GM12878 (cell line): Measurements from ENCODE around the gene DPP3. TPM values are rescaled to one million over a fixed set of nuclear protein-coding genes. Genes with fewer than 3 reads are reported as not detected.

ENCODE experiments used
- ATAC-seq: fragments of 200-7000 bp; cut with Tn5 transposase; 3 replicates; pipeline ENCODE4 v1.9.1; 2020; ENCODE audit warnings: mild to moderate bottlenecking, moderate library complexity
- BruUV-seq: library from RNA; stranded (reverse); fragments of 400-500 nt; replicated peaks from 2 replicates; lab custom pipeline; 2021; lab: Mats Ljungman, UMichigan
- CTCF ChIA-PET: fragments of 300-600 bp; sonication (Branson Sonifier 250); formaldehyde crosslinking; extraction: SDS; loops from one replicate; lab custom pipeline; 2021; ENCODE audit warnings: inconsistent platforms; lab: Yijun Ruan, JAX
- POLR2A ChIA-PET: fragments of 350-600 bp; formaldehyde crosslinking; extraction: SDS; loops from one replicate; lab custom pipeline; 2021; ENCODE audit warnings: inconsistent platforms; lab: Charles Lee
- RAD21 ChIA-PET: fragments of 300-600 bp; sonication (Branson Sonifier 250); formaldehyde crosslinking; loops from one replicate; lab custom pipeline; 2023; ENCODE audit warnings: antibody characterized with exemption; ENCODE audit not compliant: unreplicated experiment; lab: Charles Lee
- SMC1A ChIA-PET: fragments of 300-600 bp; sonication (Branson Sonifier 250); formaldehyde crosslinking; loops from one replicate; lab custom pipeline; 2023; ENCODE audit not compliant: unreplicated experiment, uncharacterized antibody; lab: Charles Lee
- DNase-seq: peaks from one replicate; pipeline ENCODE4 v3.0.0-alpha.2; 2011; ENCODE audit warnings: low read depth, low spot score
- FAIRE-seq: peaks from 3 replicates; lab custom pipeline; 2011; peaks lifted over from hg19 to GRCh38; lab: Jason Lieb, UNC
- H2AFZ ChIP-seq: 2 replicates; pipeline ENCODE4 v1.6.0; 2011; ENCODE audit warnings: low read depth, low read length, control low read depth; ENCODE audit not compliant: control insufficient read depth
- H3K27ac ChIP-seq: 2 replicates; pipeline ENCODE4 v1.5.1; 2011; ENCODE audit warnings: control low read depth; ENCODE audit not compliant: control insufficient read depth, insufficient read depth
- H3K27me3 ChIP-seq, 2 experiments: replicated peaks in 1 of 2; 2 replicates each; pipeline versions ENCODE4 v1.6.0 to v1.6.1; 2011; ENCODE audit warnings: low read length in 1 of 2; ENCODE audit not compliant: control insufficient read depth in 2 of 2, insufficient read depth in 2 of 2
- H3K36me3 ChIP-seq, 2 experiments: 2 replicates each; pipeline ENCODE4 v1.5.1; 2011; ENCODE audit warnings: low read length in 1 of 2; ENCODE audit not compliant: control insufficient read depth in 2 of 2, insufficient read depth in 2 of 2
- H3K4me1 ChIP-seq: 2 replicates; pipeline ENCODE4 v1.6.1; 2011; ENCODE audit warnings: mild to moderate bottlenecking, low read length, moderate library complexity, mixed read lengths; ENCODE audit not compliant: control insufficient read depth, insufficient read depth
- H3K4me2 ChIP-seq: 2 replicates; pipeline ENCODE4 v1.6.0; 2011; ENCODE audit warnings: control low read depth; ENCODE audit not compliant: control insufficient read depth, insufficient read depth
- H3K4me3 ChIP-seq: fragments of 200-600 bp; sonication (generic); 2 replicates; pipeline ENCODE4 v1.5.1; 2016
- H3K79me2 ChIP-seq: 2 replicates; pipeline ENCODE4 v1.6.0; 2011; ENCODE audit warnings: low read length; ENCODE audit not compliant: control insufficient read depth, insufficient read depth
- H3K9ac ChIP-seq: 2 replicates; pipeline ENCODE4 v1.8.0; 2011; ENCODE audit warnings: low read length, control low read depth, mixed read lengths; ENCODE audit not compliant: control insufficient read depth, insufficient read depth
- H3K9me3 ChIP-seq: replicated peaks from 3 replicates; pipeline ENCODE4 v1.5.1; 2011; ENCODE audit warnings: mild to moderate bottlenecking, low read length; ENCODE audit not compliant: control insufficient read depth, insufficient read depth
- H4K20me1 ChIP-seq: 2 replicates; pipeline ENCODE4 v1.6.0; 2011; ENCODE audit not compliant: control insufficient read depth, insufficient read depth
- FOS ChIP-seq: IDR thresholded peaks from 3 replicates; pipeline ENCODE4 v1.6.1; 2011; ENCODE audit warnings: borderline replicate concordance; ENCODE audit not compliant: insufficient read length; ENCODE audit errors: extremely low read depth
- HDAC2 ChIP-seq: fragments of 200-600 bp; sonication (generic); IDR thresholded peaks from 2 replicates; pipeline ENCODE4 v1.6.1; 2017
- NR2F1 ChIP-seq: fragments of 450-650 bp; conservative IDR thresholded peaks from 2 replicates; pipeline ENCODE4 v1.6.1; 2017; ENCODE audit warnings: mild to moderate bottlenecking
- RFX5 ChIP-seq: IDR thresholded peaks from 2 replicates; pipeline ENCODE4 v1.6.1; 2011; ENCODE audit warnings: low read depth, low read length, improper control_type of control experiment
- TBL1XR1 ChIP-seq: IDR thresholded peaks from 2 replicates; pipeline ENCODE4 v1.6.1; 2012; ENCODE audit warnings: low read depth, low read length, improper control_type of control experiment
- TCF7 ChIP-seq: IDR thresholded peaks from 2 replicates; pipeline ENCODE4 v1.6.1; 2014; ENCODE audit warnings: antibody characterized with exemption, borderline replicate concordance
- ZBED1 ChIP-seq: IDR thresholded peaks from 2 replicates; pipeline ENCODE4 v1.6.1; 2016; ENCODE audit warnings: borderline replicate concordance
- ZZZ3 ChIP-seq: IDR thresholded peaks from 2 replicates; pipeline ENCODE4 v1.6.1; 2011; ENCODE audit warnings: low read depth; ENCODE audit not compliant: control insufficient read depth, insufficient read length
- WGBS: methylation state at CpG from one replicate; pipeline ENCODE4 v1.1.6; 2016; ENCODE audit warnings: low lambda C conversion rate; ENCODE audit not compliant: insufficient replicate concordance, insufficient coverage; ENCODE audit errors: missing lambda C conversion rate; 5-methylcytosine and 5-hydroxymethylcytosine counted together
- in situ Hi-C: fragments of 300-500 bp; cut with MboI; formaldehyde crosslinking; loops from 9 replicates; pipeline ENCODE4 v1.14.3; 2018; ENCODE audit warnings: mixed read lengths
- intact Hi-C: fragments of 100-400 bp; cut with micrococcal nuclease; formaldehyde crosslinking; loops from one replicate; pipeline ENCODE4 v1.14.2; 2022; ENCODE audit not compliant: unreplicated experiment
- polyA plus RNA-seq, 11 experiments: library from polyadenylated mRNA; depleted of rRNA in 4 of 11; unstranded in 6 of 11; stranded (reverse) in 5 of 11; fragments of >200 nt; fragmentation: Nextera tagmentation in 4 of 11; fragmentation: Illumina TruSeq in 1 of 11; extraction: Ambion mirVana in 4 of 11; extraction: Trizol in 1 of 11; gene quantifications; 1 replicate in 1 of 11; 2 replicates in 10 of 11; pipeline versions ENCODE4 v1.2.1 to v1.2.3, GENCODE V29; 2011 to 2016; ENCODE audit warnings: inconsistent platforms in 2 of 11, missing spikeins in 2 of 11, low read depth in 1 of 11
- total RNA-seq, 4 experiments: library from RNA; depleted of rRNA in 3 of 4; stranded (reverse); fragments of >200 nt in 3 of 4; fragmentation: Illumina TruSeq in 1 of 4; extraction: Trizol in 1 of 4; gene quantifications; 2 replicates each; pipeline versions ENCODE4 v1.2.1 to v1.2.3, GENCODE V29; 2013 to 2021
- TF ChIP-seq, protein P1 (sequence below): fragments of 450-650 bp; formaldehyde crosslinking; IDR thresholded peaks from 2 replicates; pipeline ENCODE4 v1.4.0; 2020; ENCODE audit warnings: mild to moderate bottlenecking, moderate library complexity

Gene DPP3
- total and polyA plus RNA-seq, 10 of the 15 experiments (the other 5 are each of a cell fraction or from before 2014, with no cell fraction given): 6.0 to 117 (median 78.1) TPM

DNA sequence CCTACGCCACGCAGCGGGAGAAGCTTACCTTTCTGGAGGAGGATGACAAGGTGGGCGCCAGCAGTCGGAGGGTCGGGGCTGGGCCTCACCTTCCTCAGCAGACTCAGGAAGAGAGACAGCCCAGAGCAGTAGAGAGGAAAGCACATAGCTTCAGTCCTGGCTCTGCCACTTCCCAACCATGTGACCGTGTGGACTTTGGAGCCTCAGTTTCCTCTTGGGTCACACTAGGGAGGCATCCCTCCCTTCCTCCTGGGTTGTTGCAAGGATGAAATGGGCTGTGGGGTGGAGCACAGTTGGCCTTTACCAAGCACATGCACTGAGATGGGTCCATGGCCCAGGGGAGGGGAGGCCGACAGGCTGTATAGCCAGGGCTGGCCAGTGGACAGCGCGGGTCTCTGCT, 12.9 kb downstream of the DPP3 start:
- Histone ChIP-seq H3K27me3 (no peaks in the 10 kb centered on the region), H3K4me2 (no peak overlapping the region), H3K4me3 (no peak overlapping the region), H3K9ac (no peak overlapping the region), H3K9me3 (no peaks in the 10 kb centered on the region), H2AFZ (no peak overlapping the region), H3K36me3 (peaks cover 4 to 30% of the 10 kb centered on the region in 2 experiments; a peak in 3 of 4 replicates), H3K27ac (no peak overlapping the region), H3K4me1 (no peaks in the 10 kb centered on the region), H3K79me2 (no peaks in the 10 kb centered on the region), H4K20me1 (no peaks in the 10 kb centered on the region)
- FAIRE-seq: no peak
- no TSS peak for BruUV-seq
- RAD21 ChIA-PET: no interaction called here
- no peak for TF ChIP-seq NR2F1
- TF ChIP-seq ZZZ3: no peak
- TF ChIP-seq RFX5: no peak
- TF ChIP-seq, protein P1, sequence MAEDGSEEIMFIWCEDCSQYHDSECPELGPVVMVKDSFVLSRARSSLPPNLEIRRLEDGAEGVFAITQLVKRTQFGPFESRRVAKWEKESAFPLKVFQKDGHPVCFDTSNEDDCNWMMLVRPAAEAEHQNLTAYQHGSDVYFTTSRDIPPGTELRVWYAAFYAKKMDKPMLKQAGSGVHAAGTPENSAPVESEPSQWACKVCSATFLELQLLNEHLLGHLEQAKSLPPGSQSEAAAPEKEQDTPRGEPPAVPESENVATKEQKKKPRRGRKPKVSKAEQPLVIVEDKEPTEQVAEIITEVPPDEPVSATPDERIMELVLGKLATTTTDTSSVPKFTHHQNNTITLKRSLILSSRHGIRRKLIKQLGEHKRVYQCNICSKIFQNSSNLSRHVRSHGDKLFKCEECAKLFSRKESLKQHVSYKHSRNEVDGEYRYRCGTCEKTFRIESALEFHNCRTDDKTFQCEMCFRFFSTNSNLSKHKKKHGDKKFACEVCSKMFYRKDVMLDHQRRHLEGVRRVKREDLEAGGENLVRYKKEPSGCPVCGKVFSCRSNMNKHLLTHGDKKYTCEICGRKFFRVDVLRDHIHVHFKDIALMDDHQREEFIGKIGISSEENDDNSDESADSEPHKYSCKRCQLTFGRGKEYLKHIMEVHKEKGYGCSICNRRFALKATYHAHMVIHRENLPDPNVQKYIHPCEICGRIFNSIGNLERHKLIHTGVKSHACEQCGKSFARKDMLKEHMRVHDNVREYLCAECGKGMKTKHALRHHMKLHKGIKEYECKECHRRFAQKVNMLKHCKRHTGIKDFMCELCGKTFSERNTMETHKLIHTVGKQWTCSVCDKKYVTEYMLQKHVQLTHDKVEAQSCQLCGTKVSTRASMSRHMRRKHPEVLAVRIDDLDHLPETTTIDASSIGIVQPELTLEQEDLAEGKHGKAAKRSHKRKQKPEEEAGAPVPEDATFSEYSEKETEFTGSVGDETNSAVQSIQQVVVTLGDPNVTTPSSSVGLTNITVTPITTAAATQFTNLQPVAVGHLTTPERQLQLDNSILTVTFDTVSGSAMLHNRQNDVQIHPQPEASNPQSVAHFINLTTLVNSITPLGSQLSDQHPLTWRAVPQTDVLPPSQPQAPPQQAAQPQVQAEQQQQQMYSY (CRISPR knock-in tag): no peak
- TF ChIP-seq ZBED1: no peak
- TF ChIP-seq TBL1XR1: no peak
- TF ChIP-seq FOS: no peak
- TF ChIP-seq TCF7: no peak
- no peak for TF ChIP-seq HDAC2
- intact Hi-C loops (no loop called here), in situ Hi-C loops (no loop called here)
- no peak for ATAC-seq
- SMC1A ChIA-PET: no interaction called here
- 99% methylated on average over 10 of the region's 10 CpGs for WGBS
- CTCF ChIA-PET: no interaction called here
- DNase-seq: no peak
- POLR2A ChIA-PET: no interaction called here
